ENCODE results near the gene PPM1G.

DNA sequence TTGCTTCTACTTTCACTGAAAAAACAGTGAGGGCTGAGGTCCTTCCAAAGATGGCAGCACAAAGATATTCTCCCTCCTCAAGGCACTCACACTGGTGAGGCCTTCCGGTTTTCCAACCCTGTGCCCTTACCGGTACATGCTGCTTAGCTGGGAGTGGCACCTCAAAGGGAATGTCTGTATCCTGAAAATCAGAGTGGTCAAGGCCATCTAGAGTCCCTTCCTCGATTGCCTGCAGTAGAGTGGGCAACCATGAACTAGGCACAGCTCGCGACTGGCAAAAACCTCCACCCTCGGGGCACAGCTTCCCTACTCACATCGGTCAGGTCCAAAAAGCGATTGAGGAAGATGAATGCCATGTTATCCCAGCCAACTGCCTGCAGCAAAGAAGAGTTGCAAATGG is 36.2 kb upstream of the PPM1G start:
- TF ChIP-seq EZH2 (IDR thresholded peaks at IDR 0.05; ENCODE audit: insufficient read depth, poor library complexity, severe bottlenecking) (no peak), EZH2phosphoT487 (IDR thresholded peaks at IDR 0.05; ENCODE audit: insufficient read depth, low read depth) (no peak)
